ENCODE measurements around the gene UBE2QL1.

The UBE2QL1 gene

DNA sequence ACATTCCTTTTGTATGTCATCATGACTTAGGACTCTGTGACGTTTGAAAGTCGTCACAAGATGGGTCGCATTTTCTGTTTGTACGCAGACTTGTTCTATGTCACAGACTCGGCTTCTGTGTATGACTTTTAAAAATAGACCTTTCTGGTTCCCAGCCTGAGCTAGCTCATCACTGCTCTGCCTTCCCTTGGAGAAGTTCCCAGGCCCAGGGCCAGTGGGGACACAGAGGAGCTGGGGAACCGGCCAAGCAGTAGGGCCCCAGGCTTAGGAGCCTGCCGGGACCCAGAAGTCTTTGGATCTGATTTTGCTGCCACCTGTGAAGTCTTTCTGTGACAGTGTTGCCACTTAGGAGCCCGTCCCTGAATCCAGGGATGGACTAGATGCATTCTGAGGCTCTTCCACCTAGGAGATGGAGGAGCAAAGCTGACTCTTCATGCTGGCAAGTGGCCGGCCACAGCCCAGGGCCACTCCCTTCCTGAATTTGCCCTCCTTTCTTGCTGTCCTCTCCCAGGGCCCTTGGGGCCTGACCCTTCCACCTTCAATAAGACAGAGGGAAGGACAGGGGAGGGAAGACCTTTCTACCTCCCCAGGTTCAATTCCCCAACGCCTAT lies 18.1 kb upstream of the UBE2QL1 start:
- no peak for DNase-seq

DNA sequence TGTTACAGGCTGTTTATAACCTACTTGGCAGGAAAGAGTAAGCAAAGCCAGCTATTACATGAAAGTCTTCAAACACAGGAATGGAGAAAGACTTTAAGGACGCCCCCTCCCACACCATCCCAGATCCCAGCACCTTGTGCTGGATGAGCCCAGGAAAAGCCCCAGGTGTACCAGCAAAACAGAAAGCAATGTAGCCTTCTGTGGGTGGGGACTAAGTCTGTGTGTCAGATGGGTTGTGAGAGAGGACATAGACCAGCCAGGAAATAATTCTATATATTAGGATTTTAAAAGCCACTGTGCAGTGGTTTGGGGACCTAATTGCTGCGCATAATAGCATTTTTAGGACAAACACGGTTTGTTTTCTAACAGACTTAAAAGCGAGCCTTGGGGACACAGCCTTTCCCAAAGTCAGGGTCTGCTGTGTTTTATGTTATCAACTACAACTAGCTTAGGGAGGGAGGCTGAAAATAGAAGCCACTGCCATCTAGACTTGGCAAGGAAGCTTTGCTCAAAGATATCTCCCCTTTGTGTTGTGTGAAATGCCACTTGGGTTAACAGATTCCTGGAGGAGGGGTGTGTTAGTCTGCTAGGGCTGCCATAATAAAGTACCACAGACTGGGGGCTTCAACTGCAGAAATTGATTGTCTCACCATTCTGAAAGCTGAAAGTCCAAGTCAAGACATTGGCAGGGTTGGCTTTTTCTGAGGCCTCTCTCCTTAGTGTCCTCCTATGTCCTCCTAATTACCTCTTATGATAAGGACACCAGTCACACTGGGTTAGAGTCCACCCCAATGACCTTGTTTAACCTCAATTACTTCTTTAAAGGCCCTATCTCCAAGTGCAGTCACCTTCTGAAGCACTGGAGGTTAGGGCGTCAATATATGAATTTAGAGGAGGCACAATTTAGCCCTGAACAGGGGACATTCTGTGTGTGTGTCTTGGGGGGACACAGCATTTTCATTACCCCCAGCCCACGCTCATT lies 17.2 kb upstream of the UBE2QL1 start:
- DNase-seq, result no peak

DNA sequence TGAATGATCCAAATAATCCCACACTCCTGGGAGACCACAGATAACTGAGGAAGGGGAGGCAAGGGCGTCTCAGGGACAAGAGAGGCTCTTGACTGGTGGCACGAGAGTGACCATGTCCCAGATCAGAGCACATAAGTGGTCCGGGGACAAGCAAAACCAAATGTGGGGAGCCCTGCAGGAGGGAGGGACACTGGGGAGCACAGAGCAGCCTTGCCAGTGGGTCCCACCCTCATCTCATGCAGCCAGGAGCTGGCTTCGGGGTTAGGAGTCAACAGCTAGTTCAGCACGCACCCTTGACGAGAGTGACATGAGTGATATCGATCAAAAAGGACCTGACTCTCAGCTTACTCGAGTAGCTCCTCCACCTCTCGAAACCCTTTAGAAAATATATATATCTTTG lies 16.5 kb upstream of the UBE2QL1 start:
- no peak for DNase-seq

GRCh38 chr5:6434731-6435130 lies 13.9 kb upstream of the UBE2QL1 start:
- DNase-seq, result no peak

DNA sequence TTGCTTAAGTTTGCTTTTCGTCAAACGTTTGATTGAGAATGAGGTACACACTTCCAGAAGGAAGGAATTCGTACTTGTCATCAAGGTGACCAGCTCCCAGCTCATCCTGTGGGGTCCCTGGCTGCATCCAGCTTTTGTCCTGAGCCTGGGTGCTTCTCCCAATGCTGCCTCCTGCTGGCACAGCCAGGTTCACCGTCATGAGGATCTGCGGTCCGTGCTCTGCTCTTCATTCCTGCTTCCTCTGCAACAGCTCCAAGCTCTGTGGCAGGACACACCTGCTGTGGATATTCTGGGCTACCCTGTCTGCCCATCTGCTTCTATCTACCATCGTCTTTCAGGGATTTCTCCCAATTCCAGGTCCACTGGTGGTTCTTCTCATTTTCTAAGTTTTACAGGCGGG lies 13.3 kb upstream of the UBE2QL1 start:
- no peak for DNase-seq

GRCh38 chr5:6436715-6437331 lies 11.8 kb upstream of the UBE2QL1 start:
- no peak for DNase-seq

DNA sequence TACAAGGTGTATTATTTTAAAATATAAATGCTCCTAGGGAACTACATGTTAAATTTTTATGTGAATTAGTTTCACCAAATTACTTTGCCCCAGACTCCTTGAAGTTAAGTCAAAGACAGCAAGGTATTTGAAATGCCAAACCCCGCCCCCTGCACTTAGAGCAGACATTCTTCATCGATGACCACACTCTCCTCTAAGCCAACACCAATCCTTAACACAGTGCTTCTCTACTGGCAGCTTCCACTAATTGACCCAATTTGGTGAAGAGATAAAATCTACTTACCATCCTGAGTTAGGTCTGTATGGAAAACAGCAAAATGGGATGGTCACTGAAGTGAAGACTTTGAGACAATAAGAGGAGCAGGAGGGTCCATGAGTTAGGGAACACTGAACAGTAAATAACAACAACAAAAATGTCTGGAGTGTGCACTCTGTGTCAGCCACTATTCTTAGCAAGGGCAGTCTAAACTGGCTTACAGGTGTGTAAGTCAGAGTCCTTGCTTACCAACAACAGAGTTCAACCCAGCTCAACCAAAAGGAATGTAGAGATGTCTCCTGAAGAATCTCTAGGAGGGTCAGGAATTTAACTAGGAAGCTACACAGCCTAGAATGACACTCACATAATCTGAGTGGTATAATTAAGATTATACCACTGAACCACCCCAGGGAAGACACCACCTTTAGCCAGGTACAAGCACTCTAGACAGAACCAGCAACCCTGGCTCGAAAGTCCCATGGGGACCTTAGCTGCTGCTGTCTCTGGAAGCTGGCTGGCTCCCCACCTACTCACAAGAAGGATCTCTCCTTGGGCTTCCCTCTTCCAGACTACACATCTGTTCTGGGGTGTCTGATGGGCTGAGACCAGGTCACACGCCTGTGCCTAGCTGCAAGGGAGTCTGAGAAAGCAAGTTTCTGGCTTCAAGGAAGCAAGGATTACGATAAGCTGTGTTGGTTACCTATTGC lies 8.8 kb upstream of the UBE2QL1 start:
- DNase-seq, result no peak

- no peak for DNase-seq
Measured at GRCh38 chr5:6442333-6442732, 6.3 kb upstream of the UBE2QL1 start.

GRCh38 chr5:6443326-6443725 lies 5.3 kb upstream of the UBE2QL1 start:
- DNase-seq, result no peak

DNA sequence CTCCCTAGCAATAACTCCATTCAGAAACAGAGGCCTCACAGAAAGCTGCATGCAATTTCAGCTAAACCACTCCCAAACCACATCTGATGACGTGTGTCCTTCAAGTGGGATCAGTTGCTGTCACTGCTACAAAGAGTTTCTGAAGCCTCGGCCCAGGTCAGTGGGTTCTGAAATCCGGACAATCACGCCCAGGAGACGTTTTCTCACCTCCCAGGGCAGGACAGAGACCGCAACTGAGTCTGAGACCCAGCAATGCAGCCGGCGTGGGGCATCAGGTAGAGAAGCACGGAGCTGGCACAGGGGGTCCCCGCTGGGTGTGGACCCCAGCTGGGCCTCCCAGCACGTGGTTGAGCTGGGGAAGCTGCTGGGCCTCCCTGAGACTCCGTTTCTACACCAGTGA lies 2.6 kb upstream of the UBE2QL1 start:
- DNase-seq, result no peak

DNA sequence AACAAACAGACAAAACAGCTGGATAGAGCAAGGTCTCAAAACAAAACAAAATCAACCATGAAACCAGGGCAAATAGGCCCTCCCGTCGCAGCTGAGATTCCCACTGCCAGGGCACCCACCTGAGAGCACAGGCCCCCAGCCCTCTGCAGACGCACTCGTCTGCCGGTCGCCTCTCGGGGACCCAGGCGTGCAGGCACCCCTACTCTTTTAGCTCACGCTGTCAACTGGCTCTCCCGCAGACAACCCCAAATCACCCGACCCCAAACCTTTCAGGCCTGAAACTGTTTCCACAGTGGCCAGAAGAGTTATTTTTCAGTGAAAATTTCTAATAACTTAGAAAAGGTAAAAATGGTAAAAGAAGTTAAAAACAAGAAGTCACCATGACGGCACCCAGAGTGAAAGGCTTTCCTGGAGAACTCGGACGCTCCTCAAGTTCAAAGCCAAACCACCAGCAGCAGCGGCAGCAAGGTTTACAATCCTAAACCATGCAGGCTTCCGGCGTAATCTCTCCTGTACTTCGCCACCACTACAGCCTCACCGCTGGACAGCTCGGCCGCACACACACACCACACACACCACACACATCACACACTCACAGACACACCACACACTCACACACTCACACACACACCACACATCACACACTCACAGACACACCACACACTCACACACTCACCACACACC lies 1.9 kb upstream of the UBE2QL1 start:
- DNase-seq, result no peak

DNA sequence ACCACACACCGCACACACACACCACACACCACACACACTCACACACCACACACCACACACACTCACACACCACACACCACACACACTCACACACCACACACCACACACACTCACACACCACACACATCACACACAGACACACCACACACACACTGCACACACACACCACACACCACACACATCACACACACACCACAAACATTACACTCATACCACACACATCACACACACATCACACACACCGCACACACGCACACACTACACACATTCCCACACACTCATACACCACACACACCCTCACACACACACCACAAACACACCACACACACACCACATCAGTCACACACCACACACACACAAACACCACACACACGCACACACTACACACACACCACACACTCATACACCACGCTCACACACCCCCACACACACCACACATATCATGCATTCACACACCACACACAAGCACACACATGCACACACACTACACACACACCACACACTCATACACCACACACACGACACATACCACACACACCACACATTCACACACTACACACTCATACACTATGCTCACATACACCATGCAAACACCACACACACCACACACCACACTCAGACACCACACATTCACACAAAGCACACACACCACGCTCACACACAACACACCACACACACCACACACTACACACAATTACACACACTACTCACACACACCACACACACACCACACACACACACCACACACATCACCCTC lies 1.1 kb upstream of the UBE2QL1 start:
- no peak for DNase-seq

DNA sequence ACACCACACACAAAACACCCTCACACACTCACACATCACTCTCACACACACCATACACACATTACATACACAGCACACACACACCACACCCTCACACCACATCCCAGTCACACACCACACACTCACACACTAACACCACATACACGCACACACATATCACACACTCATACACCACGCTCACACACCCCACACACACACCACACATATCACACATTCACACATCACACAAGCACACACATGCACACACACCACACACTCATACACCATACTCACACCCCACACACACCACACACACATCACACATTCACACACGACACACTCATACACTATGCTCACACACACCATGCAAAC lies 543 bp upstream of the UBE2QL1 start:
- DNase-seq, result no peak

DNA sequence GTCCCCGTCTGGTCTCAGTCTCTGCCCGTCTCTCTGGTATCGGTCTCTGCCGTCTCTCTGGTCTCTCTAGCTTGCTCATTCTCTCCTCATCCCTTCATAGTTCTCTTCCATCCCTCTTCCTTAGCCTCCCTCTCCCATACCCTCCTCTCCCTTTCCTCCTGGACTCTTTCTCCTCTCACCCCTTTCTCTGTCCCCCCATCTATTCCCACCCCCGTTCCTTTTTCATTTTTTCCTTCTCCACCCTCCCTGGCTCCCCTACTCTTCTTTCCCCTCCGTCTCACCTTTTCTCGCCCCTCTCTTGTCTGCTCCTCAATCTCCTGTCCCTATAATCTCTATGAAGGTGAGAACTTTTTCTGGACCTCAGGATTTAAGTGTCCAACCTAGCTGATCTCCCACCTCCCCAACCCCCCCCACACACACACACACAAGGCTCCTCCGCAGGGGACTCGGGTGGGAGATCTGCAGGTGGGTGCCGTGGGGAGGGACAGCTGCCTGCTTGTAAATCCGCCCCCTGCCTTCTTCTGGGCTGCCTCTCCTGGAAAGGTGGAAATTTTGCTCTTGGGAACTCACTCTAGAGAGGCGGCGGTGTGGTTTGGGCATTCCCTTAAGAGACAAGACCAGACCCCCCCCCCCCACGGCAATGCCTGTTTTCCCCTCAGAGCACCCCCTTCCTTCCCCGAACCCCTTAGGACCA lies 953 bp downstream of the UBE2QL1 start:
- DNase-seq, result no peak

- no peak for DNase-seq
Measured at GRCh38 chr5:6450319-6450833, 1.7 kb downstream of the UBE2QL1 start.

DNA sequence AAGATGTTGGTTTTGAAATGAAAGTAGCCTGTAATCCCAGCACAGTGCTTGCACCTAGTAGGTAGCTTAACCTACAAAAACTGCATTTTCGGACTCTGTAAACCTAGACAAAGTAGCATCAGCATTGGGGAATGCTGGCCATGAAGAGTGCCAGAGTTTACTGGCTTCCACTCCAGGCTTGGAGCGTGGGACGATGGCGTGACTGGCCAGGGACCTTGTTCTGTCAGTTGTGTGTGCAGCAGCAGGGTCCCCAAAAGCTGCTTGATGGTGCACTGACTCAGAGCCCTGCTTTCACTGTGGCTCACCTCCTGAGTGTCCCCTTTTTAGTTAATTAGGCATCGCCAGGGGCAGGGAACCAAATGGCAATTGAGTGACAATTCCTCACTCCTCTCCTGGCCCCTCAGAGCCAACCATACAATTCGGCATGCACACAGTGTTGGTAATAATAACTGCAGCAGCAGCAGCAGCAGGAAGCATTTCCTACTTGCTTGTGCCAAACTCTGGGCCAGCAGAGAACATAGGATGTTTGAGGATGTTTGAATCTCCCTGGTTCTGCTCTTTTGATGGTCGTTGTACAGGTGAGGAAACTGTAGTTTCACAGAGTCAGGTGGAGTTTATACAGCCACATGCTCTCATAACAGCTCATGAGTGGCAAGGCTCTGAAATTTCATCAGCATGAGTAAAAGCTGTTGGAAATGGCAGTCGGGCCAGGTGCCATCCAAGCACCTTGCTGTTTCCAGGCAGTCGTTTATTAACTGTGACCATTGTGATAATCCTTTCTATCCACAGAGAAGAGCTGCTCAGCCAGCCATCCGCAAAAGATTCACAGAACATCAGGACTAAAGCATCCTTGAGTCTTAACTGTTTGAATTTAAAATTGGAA lies 4.2 kb downstream of the UBE2QL1 start:
- no peak for DNase-seq

GRCh38 chr5:6453937-6454560 lies 5.4 kb downstream of the UBE2QL1 start:
- no peak for DNase-seq

DNA sequence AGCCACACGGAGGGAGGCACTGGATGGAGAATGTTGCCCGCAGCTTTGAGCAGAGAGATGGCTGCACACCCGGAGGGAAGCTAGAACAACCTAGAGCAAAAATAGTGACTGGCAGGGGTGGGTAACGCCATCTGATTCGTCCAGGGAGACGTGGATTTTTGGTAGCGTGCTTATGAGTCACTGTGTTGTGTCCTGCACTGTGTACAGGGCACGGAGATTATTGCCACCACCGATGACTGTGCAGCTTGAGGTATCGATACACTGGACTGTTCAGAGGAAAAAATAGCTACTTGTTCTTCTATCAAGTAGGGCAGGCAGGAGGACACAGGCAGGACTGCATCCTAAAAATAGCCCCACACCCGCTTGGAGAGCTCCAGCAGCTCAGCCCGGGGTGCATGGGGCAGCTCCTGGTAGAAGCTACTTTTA lies 6.0 kb downstream of the UBE2QL1 start:
- no peak for DNase-seq

All from stimulated activated CD8-positive, alpha-beta memory T cell treated with anti-CD3 and anti-CD28 coated beads, Interleukin-4, amount 100 ng/mL, for 48 hours (primary cell).